Activated CD4-positive, alpha-beta T cell treated with anti-CD3 and anti-CD28 coated beads, Interleukin-2, amount 50 U/mL, for 16 hours (primary cell): ENCODE data around the gene GALNT18.

Experiments used
- DNase-seq: peaks from one replicate; pipeline ENCODE4 v3.0.0-alpha.2; 2020

The GALNT18 gene

GRCh38 chr11:11427140-11427539 lies 194.7 kb downstream of the GALNT18 start:
- DNase-seq: no peak

- DNase-seq: no peak
Observed at GRCh38 chr11:11426226-11426952, 195.4 kb downstream of the GALNT18 start.

- DNase-seq: no peak
Observed at GRCh38 chr11:11425806-11426205, 196.0 kb downstream of the GALNT18 start.

GRCh38 chr11:11424688-11425087 lies 197.1 kb downstream of the GALNT18 start:
- DNase-seq: no peak

GRCh38 chr11:11422411-11423128 lies 199.2 kb downstream of the GALNT18 start:
- no peak for DNase-seq

GRCh38 chr11:11421509-11421908 lies 200.3 kb downstream of the GALNT18 start:
- DNase-seq: no peak

GRCh38 chr11:11420899-11421285 lies 200.9 kb downstream of the GALNT18 start:
- no peak for DNase-seq

GRCh38 chr11:11420191-11420898 lies 201.5 kb downstream of the GALNT18 start:
- no peak for DNase-seq

- DNase-seq: no peak
Observed at GRCh38 chr11:11419747-11420146, 202.1 kb downstream of the GALNT18 start.

- DNase-seq: no peak
Observed at GRCh38 chr11:11416917-11417316, 204.9 kb downstream of the GALNT18 start.

GRCh38 chr11:11416502-11416901 lies 205.3 kb downstream of the GALNT18 start:
- no peak for DNase-seq

GRCh38 chr11:11415901-11416300 lies 205.9 kb downstream of the GALNT18 start:
- DNase-seq: no peak

GRCh38 chr11:11414996-11415395 lies 206.8 kb downstream of the GALNT18 start:
- DNase-seq: no peak

GRCh38 chr11:11413776-11414175 lies 208.0 kb downstream of the GALNT18 start:
- no peak for DNase-seq

GRCh38 chr11:11411401-11411985 lies 210.3 kb downstream of the GALNT18 start:
- no peak for DNase-seq

GRCh38 chr11:11409901-11410300 lies 211.9 kb downstream of the GALNT18 start:
- DNase-seq: no peak

GRCh38 chr11:11409224-11409623 lies 212.6 kb downstream of the GALNT18 start:
- no peak for DNase-seq

- DNase-seq: no peak
Observed at GRCh38 chr11:11408436-11409221, 213.2 kb downstream of the GALNT18 start.

GRCh38 chr11:11407763-11408084 lies 214.1 kb downstream of the GALNT18 start:
- DNase-seq: no peak

- DNase-seq: no peak
Observed at GRCh38 chr11:11407065-11407762, 214.6 kb downstream of the GALNT18 start.

- DNase-seq: no peak
Observed at GRCh38 chr11:11406652-11407051, 215.2 kb downstream of the GALNT18 start.
